Measurements from ENCODE around the gene FBXL20. TPM values are rescaled to one million over a fixed set of nuclear protein-coding genes. Genes with fewer than 3 reads are reported as not detected.

Gene FBXL20
- total and polyA plus RNA-seq, 8 donors, result 2.5 to 15.5 (median 7.0) TPM

- H3K27ac ChIP-seq, result no peak overlapping the region
- no peak for TF ChIP-seq CTCF (IDR thresholded peaks at IDR 0.05)
- DNase-seq (peak in 1 of 6 donors; percentile 60), FAIRE-seq (no peak), ATAC-seq (no peak)
- no peaks in the 10 kb centered on the region for H3K9me3 ChIP-seq
- 74 to 77% methylated on average over 9 of the region's 9 CpGs for WGBS, 2 donors
- intact Hi-C loops (cut with DNase I), result no loop called here
- H3K4me3 ChIP-seq, result no peak overlapping the region
- H3K27me3 ChIP-seq, result peaks cover 0 to 12% (median 4%) of the 10 kb centered on the region in 4 donors
- H3K36me3 ChIP-seq, result no peaks in the 10 kb centered on the region
- peaks cover 0 to 7% (median 3%) of the 10 kb centered on the region in 3 donors for H3K4me1 ChIP-seq
Observed at GRCh38 chr17:39222866-39223834, 178.3 kb downstream of the FBXL20 start.

GRCh38 chr17:39222151-39222550 lies 179.3 kb downstream of the FBXL20 start:
- 74 to 75% methylated on average over 7 of the region's 7 CpGs for WGBS, 2 donors
- Histone ChIP-seq H3K9me3 (no peaks in the 10 kb centered on the region), H3K4me3 (no peak overlapping the region), H3K4me1 (peaks cover 0 to 7% (median 3%) of the 10 kb centered on the region in 3 donors), H3K36me3 (no peaks in the 10 kb centered on the region), H3K27me3 (peaks cover 0 to 12% (median 4%) of the 10 kb centered on the region in 4 donors), H3K27ac (no peak overlapping the region)
- DNase-seq, result no peak
- no peak for ATAC-seq
- intact Hi-C loops (cut with DNase I), result no loop called here
- no peak for TF ChIP-seq CTCF (IDR thresholded peaks at IDR 0.05)
- no peak for FAIRE-seq

GRCh38 chr17:39221572-39221971 lies 179.9 kb downstream of the FBXL20 start:
- FAIRE-seq, result no peak
- intact Hi-C loops (cut with DNase I), result no loop called here
- WGBS, 2 donors, result 88 to 91% methylated on average over 6 of the region's 6 CpGs
- H3K36me3 ChIP-seq, result no peaks in the 10 kb centered on the region
- no peaks in the 10 kb centered on the region for H3K9me3 ChIP-seq
- H3K27ac ChIP-seq, result no peak overlapping the region
- no peak for ATAC-seq
- TF ChIP-seq CTCF (IDR thresholded peaks at IDR 0.05), result no peak
- H3K4me3 ChIP-seq, result no peak overlapping the region
- peaks cover 0 to 7% (median 3%) of the 10 kb centered on the region in 3 donors for H3K4me1 ChIP-seq
- peaks cover 0 to 12% (median 4%) of the 10 kb centered on the region in 4 donors for H3K27me3 ChIP-seq
- DNase-seq, result peak in 1 of 6 donors; percentile 29

- no peak for TF ChIP-seq CTCF (IDR thresholded peaks at IDR 0.05)
- no peak overlapping the region for H3K27ac ChIP-seq
- H3K9me3 ChIP-seq, result no peaks in the 10 kb centered on the region
- WGBS, 2 donors, result 49 to 60% methylated on average over 8 of the region's 8 CpGs
- intact Hi-C loops (cut with DNase I), result no loop called here
- FAIRE-seq, result no peak
- H3K27me3 ChIP-seq, result no peaks in the 10 kb centered on the region
- H3K4me1 ChIP-seq, result no peaks in the 10 kb centered on the region
- no peak overlapping the region for H3K4me3 ChIP-seq
- no peak for ATAC-seq
- H3K36me3 ChIP-seq, result no peaks in the 10 kb centered on the region
- peak in 1 of 6 donors; percentile 30 for DNase-seq
Observed at GRCh38 chr17:39219647-39220154, 181.7 kb downstream of the FBXL20 start.
